ENCODE data around the gene WDR37.
A peak's percentile ranks its signal among the peaks of the same experiment; 100 is the strongest.
"Not testable (repeated sequence)": the region's sequence is repeated elsewhere in the genome, so short reads cannot be mapped to it uniquely, and the experiment has no call there.

The WDR37 gene, protein sequence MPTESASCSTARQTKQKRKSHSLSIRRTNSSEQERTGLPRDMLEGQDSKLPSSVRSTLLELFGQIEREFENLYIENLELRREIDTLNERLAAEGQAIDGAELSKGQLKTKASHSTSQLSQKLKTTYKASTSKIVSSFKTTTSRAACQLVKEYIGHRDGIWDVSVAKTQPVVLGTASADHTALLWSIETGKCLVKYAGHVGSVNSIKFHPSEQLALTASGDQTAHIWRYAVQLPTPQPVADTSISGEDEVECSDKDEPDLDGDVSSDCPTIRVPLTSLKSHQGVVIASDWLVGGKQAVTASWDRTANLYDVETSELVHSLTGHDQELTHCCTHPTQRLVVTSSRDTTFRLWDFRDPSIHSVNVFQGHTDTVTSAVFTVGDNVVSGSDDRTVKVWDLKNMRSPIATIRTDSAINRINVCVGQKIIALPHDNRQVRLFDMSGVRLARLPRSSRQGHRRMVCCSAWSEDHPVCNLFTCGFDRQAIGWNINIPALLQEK

DNA sequence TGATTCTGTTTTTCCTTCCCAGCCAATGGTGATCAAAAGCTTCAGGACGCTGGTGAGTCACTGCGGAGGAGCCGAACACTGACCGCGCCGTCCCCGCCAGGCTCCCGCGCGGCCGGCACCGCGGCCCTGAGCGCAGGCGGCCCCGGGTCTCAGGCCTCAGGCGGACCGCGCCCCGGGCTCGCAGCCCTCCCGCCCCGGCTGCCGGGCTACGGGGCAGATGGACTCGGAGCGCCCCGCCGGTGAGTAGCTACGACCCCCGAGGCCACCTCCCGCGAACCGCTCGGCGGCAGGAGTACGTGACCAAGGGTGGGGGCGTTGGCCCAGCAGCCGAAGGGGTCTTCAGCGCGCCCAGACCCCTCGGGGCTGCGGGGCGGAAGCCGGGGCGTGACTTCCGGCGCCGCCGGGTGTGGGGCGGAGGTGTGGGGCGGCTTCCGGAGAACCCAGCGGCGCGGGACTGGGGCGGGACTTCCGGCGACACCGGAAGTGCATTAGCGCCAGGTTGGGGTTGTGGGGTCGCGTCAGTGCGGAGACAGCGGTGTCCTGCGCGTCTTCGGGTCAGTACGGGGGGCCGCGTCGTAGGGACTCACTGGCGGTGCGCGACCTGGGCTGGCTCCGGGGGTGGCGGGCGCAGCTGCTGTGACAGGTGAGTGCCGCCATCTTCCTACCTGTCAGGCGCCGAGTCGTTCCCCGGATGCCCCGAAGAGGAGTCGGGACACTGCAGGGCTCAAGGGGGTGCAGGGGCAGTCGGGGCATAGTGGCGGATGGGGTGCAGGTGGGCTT lies at the start of gene WDR37:
Gene WDR37 (plus strand): TSS at position 60 of the 780 bp plus-strand sequence. CDS start 15,771 bp downstream, outside the sequence.
- H3K4me3 ChIP-seq (replicated peaks; ENCODE audit: low read depth, low read length), result peak within 1 kb of the TSS; percentile 95
- TF ChIP-seq, protein P1, sequence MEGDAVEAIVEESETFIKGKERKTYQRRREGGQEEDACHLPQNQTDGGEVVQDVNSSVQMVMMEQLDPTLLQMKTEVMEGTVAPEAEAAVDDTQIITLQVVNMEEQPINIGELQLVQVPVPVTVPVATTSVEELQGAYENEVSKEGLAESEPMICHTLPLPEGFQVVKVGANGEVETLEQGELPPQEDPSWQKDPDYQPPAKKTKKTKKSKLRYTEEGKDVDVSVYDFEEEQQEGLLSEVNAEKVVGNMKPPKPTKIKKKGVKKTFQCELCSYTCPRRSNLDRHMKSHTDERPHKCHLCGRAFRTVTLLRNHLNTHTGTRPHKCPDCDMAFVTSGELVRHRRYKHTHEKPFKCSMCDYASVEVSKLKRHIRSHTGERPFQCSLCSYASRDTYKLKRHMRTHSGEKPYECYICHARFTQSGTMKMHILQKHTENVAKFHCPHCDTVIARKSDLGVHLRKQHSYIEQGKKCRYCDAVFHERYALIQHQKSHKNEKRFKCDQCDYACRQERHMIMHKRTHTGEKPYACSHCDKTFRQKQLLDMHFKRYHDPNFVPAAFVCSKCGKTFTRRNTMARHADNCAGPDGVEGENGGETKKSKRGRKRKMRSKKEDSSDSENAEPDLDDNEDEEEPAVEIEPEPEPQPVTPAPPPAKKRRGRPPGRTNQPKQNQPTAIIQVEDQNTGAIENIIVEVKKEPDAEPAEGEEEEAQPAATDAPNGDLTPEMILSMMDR (IDR thresholded peaks at IDR 0.05; ENCODE audit: low read length, missing control alignments), result no peak
- peak; percentile 90 for DNase-seq (ENCODE audit: low read depth)

DNA sequence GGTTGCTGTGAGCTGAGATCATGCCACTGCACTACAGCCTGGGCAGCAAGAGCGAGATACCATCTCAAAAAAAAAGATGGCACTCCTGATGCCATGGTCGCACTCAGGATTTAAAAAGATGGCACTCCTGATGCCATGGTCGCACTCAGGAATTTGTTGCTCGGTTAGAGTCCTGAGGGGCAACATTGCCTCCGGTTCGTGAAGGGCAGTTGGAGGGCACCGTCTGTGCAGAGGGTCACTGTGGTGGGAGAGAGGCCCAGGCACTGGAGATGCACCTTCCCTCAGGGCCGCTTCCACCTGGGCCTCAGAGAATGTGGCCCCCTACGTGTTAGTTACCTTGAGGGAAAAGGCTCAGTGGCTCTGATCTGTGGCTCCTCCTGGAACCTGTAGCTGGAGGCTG lies 49.6 kb upstream of the WDR37 start:
- no peak for DNase-seq (ENCODE audit: low read depth)
- no peak overlapping the region for H3K4me3 ChIP-seq (replicated peaks; ENCODE audit: low read depth, low read length)
- TF ChIP-seq, protein P1 (IDR thresholded peaks at IDR 0.05; ENCODE audit: low read length, missing control alignments), result no peak

DNA sequence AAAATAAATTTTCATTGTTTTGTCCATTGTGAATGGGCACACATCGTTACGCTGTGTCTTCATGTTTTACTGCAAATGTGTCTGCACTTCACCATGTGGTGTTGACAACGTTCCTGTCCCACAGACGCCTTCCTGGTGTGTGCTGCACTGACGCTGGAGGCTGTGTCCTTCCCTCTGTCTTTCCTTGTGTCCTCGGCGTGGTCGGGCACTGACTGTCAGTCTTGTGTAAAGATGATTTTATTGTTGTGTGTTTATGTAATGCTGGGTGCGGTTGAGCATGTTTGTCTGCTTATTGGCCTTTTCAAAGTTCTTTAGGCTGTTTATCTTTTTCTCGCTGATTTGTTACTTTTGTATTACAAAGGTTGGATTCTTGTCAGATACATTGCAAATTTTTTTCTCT lies 48.6 kb upstream of the WDR37 start:
- DNase-seq (ENCODE audit: low read depth), result no peak
- no peak overlapping the region for H3K4me3 ChIP-seq (replicated peaks; ENCODE audit: low read depth, low read length)
- TF ChIP-seq, protein P1 (IDR thresholded peaks at IDR 0.05; ENCODE audit: low read length, missing control alignments), result no peak

DNA sequence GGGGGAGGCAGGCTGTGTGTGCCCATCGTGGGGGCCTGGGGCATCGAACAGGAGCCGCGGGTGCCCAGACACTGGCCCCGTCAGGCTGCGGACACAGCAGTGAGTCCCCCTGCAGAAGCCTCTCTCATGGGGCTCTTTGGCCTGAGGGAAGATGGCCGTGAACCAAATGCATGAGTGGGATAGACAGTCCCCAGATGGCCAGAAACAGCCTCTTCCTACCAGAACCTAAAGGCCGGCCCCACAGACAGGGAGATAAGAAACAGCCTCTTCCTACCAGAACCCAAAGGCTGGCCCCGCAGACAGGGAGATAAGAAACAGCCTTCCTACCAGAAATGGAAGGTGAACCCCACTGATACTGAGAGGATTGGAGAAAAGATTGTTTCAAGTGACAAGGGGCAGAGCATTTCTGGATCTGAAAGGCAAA lies 47.1 kb upstream of the WDR37 start:
- H3K4me3 ChIP-seq (replicated peaks; ENCODE audit: low read depth, low read length), result no peak overlapping the region
- TF ChIP-seq, protein P1 (IDR thresholded peaks at IDR 0.05; ENCODE audit: low read length, missing control alignments), result no peak
- DNase-seq (ENCODE audit: low read depth), result no peak

DNA sequence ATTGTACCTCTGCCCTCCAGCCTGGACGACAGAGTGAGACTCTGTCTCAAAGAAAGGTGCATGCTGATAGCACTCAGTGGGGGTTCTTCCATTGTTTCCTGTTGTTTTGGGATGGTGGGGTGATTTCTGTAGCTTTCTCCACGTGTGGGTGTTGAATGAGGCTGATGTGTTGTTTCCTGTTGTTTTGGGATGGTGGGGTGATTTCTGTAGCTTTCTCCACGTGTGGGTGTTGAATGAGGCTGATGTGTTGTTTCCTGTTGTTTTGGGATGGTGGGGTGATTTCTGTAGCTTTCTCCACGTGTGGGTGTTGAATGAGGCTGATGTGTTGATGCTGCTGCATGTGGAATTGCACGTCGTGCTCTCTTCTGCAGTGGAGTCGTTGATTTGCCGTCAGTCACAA lies 46.2 kb upstream of the WDR37 start:
- not testable (repeated sequence) for DNase-seq (ENCODE audit: low read depth); H3K4me3 ChIP-seq (replicated peaks; ENCODE audit: low read depth, low read length)

DNA sequence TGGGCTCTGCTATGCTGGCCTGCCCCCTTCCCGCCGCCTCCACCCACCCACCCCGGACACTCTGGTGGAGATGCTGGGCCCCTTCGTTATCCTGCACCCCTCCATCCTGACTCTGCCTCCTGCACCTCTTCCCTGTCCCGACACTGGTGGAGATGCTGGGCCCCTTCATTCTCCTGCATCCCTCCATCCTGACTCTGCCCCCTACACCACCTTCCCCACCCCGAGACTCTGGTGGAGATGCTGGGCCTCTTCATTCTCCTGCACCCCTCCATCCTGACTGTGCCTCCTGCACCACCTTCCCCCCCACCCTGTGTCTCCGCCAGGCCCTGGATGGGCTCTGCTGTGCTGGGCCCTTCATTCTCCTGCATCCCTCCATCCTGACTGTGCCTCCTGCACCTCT lies 45.5 kb upstream of the WDR37 start:
- H3K4me3 ChIP-seq (replicated peaks; ENCODE audit: low read depth, low read length), result no peak overlapping the region
- no peak for DNase-seq (ENCODE audit: low read depth)
- TF ChIP-seq, protein P1 (IDR thresholded peaks at IDR 0.05; ENCODE audit: low read length, missing control alignments), result no peak

DNA sequence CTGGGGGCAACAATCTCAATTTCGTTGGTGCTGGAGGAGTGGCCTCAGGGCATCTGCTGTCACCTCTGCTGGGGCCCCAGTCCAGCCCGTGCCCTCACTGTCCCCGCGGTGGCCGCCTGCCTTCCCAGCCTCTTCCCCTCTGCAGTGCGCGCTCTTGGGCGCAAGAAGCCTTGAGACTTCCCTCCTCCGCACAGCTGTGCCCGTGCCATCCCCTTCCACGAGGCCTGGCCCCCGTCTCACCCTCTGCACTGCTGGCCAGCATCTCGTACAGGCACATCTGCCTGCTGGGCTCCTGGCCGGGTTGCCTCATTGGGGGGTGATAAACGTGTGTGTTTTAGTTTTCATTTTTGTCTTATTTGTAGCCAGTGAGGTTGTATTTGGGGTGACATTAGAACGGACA lies 44.5 kb upstream of the WDR37 start:
- TF ChIP-seq, protein P1 (IDR thresholded peaks at IDR 0.05; ENCODE audit: low read length, missing control alignments), result no peak
- no peak for DNase-seq (ENCODE audit: low read depth)
- H3K4me3 ChIP-seq (replicated peaks; ENCODE audit: low read depth, low read length), result no peak overlapping the region
